NCI-H1436 treated with DMSO at 0.1 percent for 48 hours (cell line): ENCODE results near the gene TUBE1.

Source experiments
- DNase-seq: peaks from one replicate; lab custom pipeline; 2025; lab: John Stamatoyannopoulos, UW

TUBE1 gene

GRCh38 chr6:112033791-112034615, 53.3 kb downstream of the TUBE1 start:
- no peak for DNase-seq

- DNase-seq: no peak
Measured at GRCh38 chr6:112032728-112033127, 54.6 kb downstream of the TUBE1 start.

- no peak for DNase-seq
Measured at GRCh38 chr6:112031960-112032359, 55.3 kb downstream of the TUBE1 start.

GRCh38 chr6:112030961-112031660, 56.2 kb downstream of the TUBE1 start:
- DNase-seq: no peak

GRCh38 chr6:112030206-112030960, 56.9 kb downstream of the TUBE1 start:
- no peak for DNase-seq

- no peak for DNase-seq
Measured at GRCh38 chr6:112029045-112029822, 58.0 kb downstream of the TUBE1 start.

DNA sequence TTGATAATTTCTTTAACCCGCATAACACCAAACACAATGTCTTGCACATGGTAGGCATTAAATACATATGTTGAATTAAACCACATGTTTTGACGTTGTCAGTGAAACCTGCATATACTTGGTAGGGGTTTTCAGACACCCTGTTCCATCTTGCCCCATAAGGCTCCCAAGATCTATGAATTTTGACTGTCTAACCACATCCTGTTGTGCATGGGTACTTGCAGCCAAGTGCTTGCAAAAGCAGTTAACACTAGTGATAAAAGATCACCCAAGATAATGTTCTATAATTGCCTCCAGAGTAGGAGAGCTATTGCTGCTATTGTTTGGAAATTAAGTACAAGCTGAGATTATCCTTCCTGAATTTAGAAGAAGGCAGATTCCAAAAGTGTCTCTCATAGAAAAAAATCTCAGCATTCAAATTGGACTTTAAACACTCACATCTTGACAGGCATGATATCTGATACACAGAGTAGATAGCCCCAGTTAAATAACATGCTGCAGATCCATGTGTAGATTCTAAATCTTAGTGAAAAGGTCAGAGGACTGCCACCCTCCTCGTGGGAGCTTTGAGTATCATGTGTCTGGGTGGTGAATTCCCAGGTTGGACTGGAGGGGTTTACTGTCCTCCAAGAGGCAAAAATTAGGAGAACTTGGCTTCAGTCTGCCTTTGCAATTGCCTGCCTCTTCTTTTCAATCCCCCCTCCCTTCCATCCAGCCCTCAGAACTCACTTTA, 59.2 kb downstream of the TUBE1 start:
- DNase-seq: no peak

- DNase-seq: no peak
Measured at GRCh38 chr6:112026933-112027332, 60.3 kb downstream of the TUBE1 start.

DNA sequence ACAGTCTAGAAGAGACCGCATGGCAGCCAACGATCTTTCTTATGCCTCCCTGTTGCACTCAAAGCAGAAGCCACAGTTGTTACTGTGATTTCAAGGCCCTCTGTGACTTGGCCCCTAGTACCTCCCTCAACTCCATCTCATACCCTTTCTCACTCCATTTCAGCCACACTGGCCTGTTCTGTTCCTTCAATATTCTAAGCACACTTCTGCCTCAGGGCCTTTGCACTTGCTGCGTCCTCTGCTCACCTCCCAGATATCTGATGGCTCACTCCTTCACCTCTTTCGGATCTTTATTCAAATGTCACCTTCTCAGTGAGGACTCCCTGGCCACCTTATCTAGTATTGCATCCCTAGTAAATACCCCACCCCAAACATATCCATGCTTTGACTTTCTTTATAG, 62.8 kb downstream of the TUBE1 start:
- no peak for DNase-seq

GRCh38 chr6:112022749-112023148, 64.5 kb downstream of the TUBE1 start:
- DNase-seq: no peak

GRCh38 chr6:112021691-112022310, 65.5 kb downstream of the TUBE1 start:
- no peak for DNase-seq
